GM18499 (cell line): ENCODE measurements around the gene MAPK4.
"Not testable (repeated sequence)": the region's sequence is repeated elsewhere in the genome, so short reads cannot be mapped to it uniquely, and the experiment has no call there.

ENCODE experiments used
- ATAC-seq: cut with Tn5 transposase; IDR thresholded peaks from one replicate; pipeline ENCODE4 v1.9.1; 2021; ENCODE audit warnings: moderate number of reproducible peaks; ENCODE audit not compliant: insufficient read depth, unreplicated experiment

Gene MAPK4

GRCh38 chr18:50674307-50674980 is 114.6 kb downstream of the MAPK4 start:
- no peak for ATAC-seq

- no peak for ATAC-seq
These were observed 115.2 kb downstream of the MAPK4 start for GRCh38 chr18:50675043-50675442.

- no peak for ATAC-seq
These were observed 118.8 kb downstream of the MAPK4 start for GRCh38 chr18:50678651-50679050.

- ATAC-seq, result no peak
These were observed 119.2 kb downstream of the MAPK4 start for GRCh38 chr18:50679056-50679455.

- no peak for ATAC-seq
These were observed 119.8 kb downstream of the MAPK4 start for GRCh38 chr18:50679656-50680055.

- no peak for ATAC-seq
These were observed 121.1 kb downstream of the MAPK4 start for GRCh38 chr18:50680966-50681365.

- ATAC-seq, result no peak
These were observed 123.0 kb downstream of the MAPK4 start for GRCh38 chr18:50682852-50683251.

GRCh38 chr18:50686409-50686808 is 126.5 kb downstream of the MAPK4 start:
- ATAC-seq, result no peak

GRCh38 chr18:50687491-50687890 is 127.6 kb downstream of the MAPK4 start:
- no peak for ATAC-seq

GRCh38 chr18:50689578-50689977 is 129.7 kb downstream of the MAPK4 start:
- ATAC-seq, result no peak

GRCh38 chr18:50694147-50694546 is 134.3 kb downstream of the MAPK4 start:
- ATAC-seq, result no peak

GRCh38 chr18:50695431-50696176 is 135.7 kb downstream of the MAPK4 start:
- ATAC-seq, result no peak

GRCh38 chr18:50696436-50696835 is 136.5 kb downstream of the MAPK4 start:
- ATAC-seq, result peak; percentile 46

- peak; percentile 39 for ATAC-seq
These were observed 137.0 kb downstream of the MAPK4 start for GRCh38 chr18:50696929-50697328.

GRCh38 chr18:50697509-50697908 is 137.6 kb downstream of the MAPK4 start:
- ATAC-seq, result peak; percentile 15

- ATAC-seq, result no peak
These were observed 140.6 kb downstream of the MAPK4 start for GRCh38 chr18:50700245-50701165.

- ATAC-seq, result no peak
These were observed 144.6 kb downstream of the MAPK4 start for GRCh38 chr18:50704357-50704940.

GRCh38 chr18:50706199-50706598 is 146.3 kb downstream of the MAPK4 start:
- no peak for ATAC-seq

GRCh38 chr18:50706651-50707050 is 146.8 kb downstream of the MAPK4 start:
- ATAC-seq, result no peak

GRCh38 chr18:50707297-50707696 is 147.4 kb downstream of the MAPK4 start:
- ATAC-seq, result not testable (repeated sequence)
